K562 (cell line): ENCODE results near the gene CNTN4.

Experiments
- CTBP1 ChIP-seq: fragments of 450-650 bp; IDR thresholded peaks from 2 replicates; pipeline ENCODE4 v1.6.1; 2016; ENCODE audit warnings: borderline replicate concordance
- DNMT1 ChIP-seq: fragments of 450-650 bp; IDR thresholded peaks from 2 replicates; pipeline ENCODE4 v1.6.1; 2016; ENCODE audit warnings: antibody characterized with exemption, mild to moderate bottlenecking
- FOSL1 ChIP-seq: fragments of 200-800 bp; sonication (Bioruptor generic); conservative IDR thresholded peaks from 2 replicates; pipeline ENCODE4 v1.6.1; 2016; ENCODE audit warnings: missing genetic modification characterization, missing compliant biosample characterization
- FOXA1 ChIP-seq: fragments of 450-650 bp; IDR thresholded peaks from 2 replicates; pipeline ENCODE4 v1.6.1; 2016; ENCODE audit warnings: mild to moderate bottlenecking, borderline replicate concordance
- KDM4B ChIP-seq, 2 experiments: fragments of 450-650 bp in 1 of 2; sonication (generic) in 1 of 2; IDR thresholded peaks; 2 replicates each; pipeline ENCODE4 v1.6.1; 2016 to 2017; ENCODE audit warnings: borderline replicate concordance in 2 of 2, antibody characterized with exemption in 1 of 2, low read depth in 1 of 2, mild to moderate bottlenecking in 1 of 2
- POLR2AphosphoS5 ChIP-seq: IDR thresholded peaks from 2 replicates; pipeline ENCODE4 v1.6.1; 2011; ENCODE audit warnings: mild to moderate bottlenecking, low read depth, low read length, moderate library complexity; ENCODE audit not compliant: control insufficient read depth, insufficient read depth
- TF ChIP-seq, protein P1 (sequence below), 2 experiments: fragments of 450-650 bp; IDR thresholded peaks; 2 replicates each; pipeline ENCODE4 v1.6.1; 2016
- TF ChIP-seq, protein P2 (sequence below), 2 experiments: fragments of 200-800 bp in 1 of 2; sonication (Bioruptor generic) in 1 of 2; sonication (generic) in 1 of 2; formaldehyde crosslinking in 1 of 2; IDR thresholded peaks in 1 of 2; conservative IDR thresholded peaks in 1 of 2; 2 replicates each; pipeline versions ENCODE4 v1.5.0 to v1.6.1; 2016 to 2020; ENCODE audit warnings: missing compliant biosample characterization in 1 of 2, missing genetic modification characterization in 1 of 2, missing genetic modification reagents in 1 of 2
- TF ChIP-seq, protein P3 (sequence below): fragments of 250-450 bp; sonication (Bioruptor Pico); IDR thresholded peaks from 2 replicates; pipeline ENCODE4 v1.4.0; 2020; ENCODE audit warnings: mild to moderate bottlenecking, moderate library complexity, borderline replicate concordance

DNA sequence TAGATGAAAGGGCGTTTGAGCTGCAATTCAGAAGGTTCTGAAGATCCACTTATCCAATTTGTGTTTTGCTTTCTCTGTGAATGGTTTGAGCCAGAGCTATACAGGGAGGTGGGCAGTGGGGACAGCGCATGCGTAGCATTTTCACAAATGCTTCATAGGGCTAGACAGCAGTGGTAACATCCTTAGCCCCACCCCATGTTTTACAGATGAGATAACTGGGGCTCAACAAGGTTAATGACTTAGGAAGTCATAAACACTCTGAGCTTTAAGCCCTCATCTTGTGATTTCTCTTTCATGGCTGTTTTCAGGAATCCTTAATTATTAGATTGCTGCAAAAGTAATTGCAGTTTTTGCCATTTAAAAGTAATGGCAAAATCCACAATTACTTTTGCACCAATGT, 602.8 kb downstream of the CNTN4 start:
- TF ChIP-seq CTBP1 (no peak), FOXA1 (no peak), FOSL1 (tag) (no peak), POLR2AphosphoS5 (no peak), KDM4B (IDR thresholded peaks at IDR 0.05; ENCODE audit: borderline replicate concordance in 2 of 2, low read depth in 1 of 2) (no peak), DNMT1 (no peak)
- TF ChIP-seq, protein P1, sequence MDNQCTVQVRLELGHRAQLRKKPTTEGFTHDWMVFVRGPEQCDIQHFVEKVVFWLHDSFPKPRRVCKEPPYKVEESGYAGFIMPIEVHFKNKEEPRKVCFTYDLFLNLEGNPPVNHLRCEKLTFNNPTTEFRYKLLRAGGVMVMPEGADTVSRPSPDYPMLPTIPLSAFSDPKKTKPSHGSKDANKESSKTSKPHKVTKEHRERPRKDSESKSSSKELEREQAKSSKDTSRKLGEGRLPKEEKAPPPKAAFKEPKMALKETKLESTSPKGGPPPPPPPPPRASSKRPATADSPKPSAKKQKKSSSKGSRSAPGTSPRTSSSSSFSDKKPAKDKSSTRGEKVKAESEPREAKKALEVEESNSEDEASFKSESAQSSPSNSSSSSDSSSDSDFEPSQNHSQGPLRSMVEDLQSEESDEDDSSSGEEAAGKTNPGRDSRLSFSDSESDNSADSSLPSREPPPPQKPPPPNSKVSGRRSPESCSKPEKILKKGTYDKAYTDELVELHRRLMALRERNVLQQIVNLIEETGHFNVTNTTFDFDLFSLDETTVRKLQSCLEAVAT (IDR thresholded peaks at IDR 0.05): no peak
- TF ChIP-seq, protein P2, sequence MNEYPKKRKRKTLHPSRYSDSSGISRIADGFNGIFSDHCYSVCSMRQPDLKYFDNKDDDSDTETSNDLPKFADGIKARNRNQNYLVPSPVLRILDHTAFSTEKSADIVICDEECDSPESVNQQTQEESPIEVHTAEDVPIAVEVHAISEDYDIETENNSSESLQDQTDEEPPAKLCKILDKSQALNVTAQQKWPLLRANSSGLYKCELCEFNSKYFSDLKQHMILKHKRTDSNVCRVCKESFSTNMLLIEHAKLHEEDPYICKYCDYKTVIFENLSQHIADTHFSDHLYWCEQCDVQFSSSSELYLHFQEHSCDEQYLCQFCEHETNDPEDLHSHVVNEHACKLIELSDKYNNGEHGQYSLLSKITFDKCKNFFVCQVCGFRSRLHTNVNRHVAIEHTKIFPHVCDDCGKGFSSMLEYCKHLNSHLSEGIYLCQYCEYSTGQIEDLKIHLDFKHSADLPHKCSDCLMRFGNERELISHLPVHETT (CRISPR knock-in tag; conservative IDR thresholded peaks at IDR 0.05 in 1 of 2, IDR thresholded peaks at IDR 0.05 in 1 of 2): no peak
- TF ChIP-seq, protein P3, sequence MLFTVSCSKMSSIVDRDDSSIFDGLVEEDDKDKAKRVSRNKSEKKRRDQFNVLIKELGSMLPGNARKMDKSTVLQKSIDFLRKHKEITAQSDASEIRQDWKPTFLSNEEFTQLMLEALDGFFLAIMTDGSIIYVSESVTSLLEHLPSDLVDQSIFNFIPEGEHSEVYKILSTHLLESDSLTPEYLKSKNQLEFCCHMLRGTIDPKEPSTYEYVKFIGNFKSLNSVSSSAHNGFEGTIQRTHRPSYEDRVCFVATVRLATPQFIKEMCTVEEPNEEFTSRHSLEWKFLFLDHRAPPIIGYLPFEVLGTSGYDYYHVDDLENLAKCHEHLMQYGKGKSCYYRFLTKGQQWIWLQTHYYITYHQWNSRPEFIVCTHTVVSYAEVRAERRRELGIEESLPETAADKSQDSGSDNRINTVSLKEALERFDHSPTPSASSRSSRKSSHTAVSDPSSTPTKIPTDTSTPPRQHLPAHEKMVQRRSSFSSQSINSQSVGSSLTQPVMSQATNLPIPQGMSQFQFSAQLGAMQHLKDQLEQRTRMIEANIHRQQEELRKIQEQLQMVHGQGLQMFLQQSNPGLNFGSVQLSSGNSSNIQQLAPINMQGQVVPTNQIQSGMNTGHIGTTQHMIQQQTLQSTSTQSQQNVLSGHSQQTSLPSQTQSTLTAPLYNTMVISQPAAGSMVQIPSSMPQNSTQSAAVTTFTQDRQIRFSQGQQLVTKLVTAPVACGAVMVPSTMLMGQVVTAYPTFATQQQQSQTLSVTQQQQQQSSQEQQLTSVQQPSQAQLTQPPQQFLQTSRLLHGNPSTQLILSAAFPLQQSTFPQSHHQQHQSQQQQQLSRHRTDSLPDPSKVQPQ (CRISPR knock-in tag): no peak
